ENCODE data around the gene TMEM221. TPM values are rescaled to one million over a fixed set of nuclear protein-coding genes. Genes with fewer than 3 reads are reported as not detected.

Gene TMEM221
- not detected for total RNA-seq
- under 1 TPM in 1 of 3 donors, not detected in 2; 0.13 TPM for polyA plus RNA-seq
- 0 reads per million in 6 experiments for total RNA-seq

DNA sequence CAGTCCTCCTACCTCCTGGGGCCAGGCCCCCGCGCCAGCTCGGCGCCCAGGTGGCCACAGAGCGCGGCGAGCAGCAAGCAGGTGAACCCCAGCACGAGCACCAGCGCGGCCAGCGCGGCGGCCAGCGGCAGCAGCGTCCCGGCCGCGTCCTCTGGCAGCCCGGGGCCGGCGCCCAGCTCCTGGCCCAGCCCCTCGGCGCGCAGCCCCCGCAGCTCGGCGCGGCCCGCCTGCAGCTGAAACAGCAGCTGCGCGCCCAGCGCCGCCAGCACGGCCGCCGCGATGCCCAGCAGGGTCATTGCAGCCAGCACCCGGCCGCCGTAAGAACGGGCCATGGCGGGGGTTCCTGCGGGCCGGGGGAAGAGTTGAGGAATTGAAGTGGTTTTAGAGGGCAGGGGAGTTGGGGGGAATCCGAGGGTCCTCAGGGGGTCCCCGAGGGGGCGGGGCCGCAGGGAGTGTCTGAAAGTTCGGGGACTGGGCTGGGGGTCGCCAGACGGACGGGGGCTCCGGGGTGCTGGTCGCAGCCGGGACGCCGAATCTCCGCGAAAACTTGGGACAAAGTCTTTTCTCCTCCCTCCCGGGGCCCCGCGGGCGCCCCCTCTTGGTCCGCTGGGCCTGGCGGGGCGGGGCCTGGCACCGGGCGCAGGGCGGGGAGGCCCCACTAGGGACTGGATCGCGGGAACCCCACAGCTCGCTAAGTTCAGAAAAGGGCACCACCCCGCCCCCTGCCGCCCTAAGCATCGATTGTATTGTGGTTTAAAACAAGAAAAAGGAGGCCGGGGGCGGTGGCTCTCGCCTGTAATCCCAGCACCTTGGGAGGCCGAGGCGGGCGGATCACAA is at the start of gene TMEM221:
Gene TMEM221 (minus strand): TSS at position 538 of the 837 bp plus-strand sequence. CDS start 206 bp downstream, at position 332.
- H3K36me3 Mint-ChIP-seq: no peaks in the 10 kb centered on the region
- ATAC-seq (peak; percentile 88 to 91), DNase-seq (peak; percentile 34 to 78 (median 48))
- H3K4me3 Mint-ChIP-seq: peak within 1 kb of the TSS in 9 of 10 donors; percentile 40 to 77 (median 59)
- no peaks in the 10 kb centered on the region for H3K9me3 Mint-ChIP-seq
- peaks cover 0 to 20% (median 8%) of the 10 kb centered on the region in 4 donors for H3K4me1 Mint-ChIP-seq
- H3K27me3 Mint-ChIP-seq: peaks cover 5 to 21% (median 8%) of the 10 kb centered on the region in 5 donors
- peak within 1 kb of the TSS in 1 of 10 donors; percentile 32 for H3K27ac Mint-ChIP-seq
- POLR2A ChIA-PET: interaction anchor here (0.7 to 0.9 kb wide), 3 partner anchors 19 to 683 kb away, joined by 3 to 4 read pairs (median 3); no protein-coding TSS in a partner anchor

DNA sequence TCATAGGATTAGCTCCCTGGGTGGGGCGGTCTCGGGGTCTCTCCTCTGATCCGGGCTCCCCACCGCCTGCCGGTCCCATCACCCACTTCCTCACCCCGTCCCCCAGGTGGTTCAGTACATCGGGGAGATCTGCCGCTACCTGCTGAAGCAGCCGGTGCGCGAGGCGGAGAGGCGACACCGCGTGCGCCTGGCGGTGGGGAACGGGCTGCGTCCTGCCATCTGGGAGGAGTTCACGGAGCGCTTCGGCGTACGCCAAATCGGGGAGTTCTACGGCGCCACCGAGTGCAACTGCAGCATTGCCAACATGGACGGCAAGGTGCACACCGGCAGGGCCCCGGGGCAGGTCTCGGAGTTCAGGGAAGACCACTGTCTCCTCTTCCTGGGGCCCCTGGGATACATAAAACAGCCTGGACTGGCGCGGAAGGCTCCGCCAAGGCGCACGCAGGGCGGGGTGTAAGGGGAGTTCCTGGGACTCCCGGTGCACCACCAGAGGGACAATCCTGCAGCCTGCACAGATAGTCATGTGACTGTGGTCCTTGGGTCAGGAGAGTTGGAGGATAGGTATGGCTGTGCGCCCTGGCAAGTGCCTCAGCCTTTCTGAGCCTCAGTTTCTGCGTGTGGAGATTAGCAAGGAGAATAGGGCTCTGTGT is 48.8 kb upstream of the TMEM221 start:
- Mint-ChIP-seq H3K27me3 (no peaks in the 10 kb centered on the region), H3K36me3 (peaks cover 0 to 4% (median 0%) of the 10 kb centered on the region in 3 donors), H3K4me1 (peaks cover 17 to 33% (median 27%) of the 10 kb centered on the region in 4 donors), H3K9me3 (no peaks in the 10 kb centered on the region), H3K27ac (peak overlapping the region in 2 of 10 donors; percentile 22 to 53), H3K4me3 (no peak overlapping the region)
- ATAC-seq: no peak
- DNase-seq: no peak
- POLR2A ChIA-PET: interaction anchor here (1.2 to 1.8 kb wide), 3 partner anchors 14 to 57 kb away, joined by 3 to 13 read pairs (median 5); partner anchors contain the start of gene PGLS

DNA sequence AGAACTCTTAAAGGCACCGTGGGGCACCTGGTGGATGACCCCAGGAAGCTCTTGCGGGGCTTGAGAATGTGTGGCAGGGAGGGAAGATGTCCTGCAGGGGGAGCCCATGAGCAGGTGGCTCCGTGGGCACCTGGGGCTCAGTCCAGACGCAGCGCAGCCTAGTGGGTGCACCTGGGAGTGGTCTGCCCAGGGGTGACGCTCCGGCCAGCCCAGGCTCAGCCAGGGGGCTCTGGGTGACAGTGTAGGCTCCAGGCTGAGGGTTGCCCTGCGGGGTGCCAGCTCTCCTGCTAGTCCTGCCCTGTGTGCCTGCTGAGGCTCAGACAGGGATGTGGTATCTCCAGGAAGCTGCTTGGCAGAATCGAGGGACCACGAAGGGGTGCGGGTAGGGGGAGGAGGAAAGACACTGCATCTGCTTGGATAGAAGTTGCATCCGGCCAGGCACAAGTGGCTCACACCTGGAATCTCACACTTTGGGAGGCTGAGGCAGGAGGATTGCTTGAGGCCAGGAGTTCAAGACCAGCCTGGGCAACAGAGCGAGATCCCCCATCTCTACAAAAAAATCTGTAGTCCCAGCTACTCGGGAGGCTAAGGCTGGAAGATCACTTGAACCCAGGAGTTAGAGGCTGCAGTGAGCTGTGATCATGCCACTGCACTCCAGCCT is 48.0 kb upstream of the TMEM221 start:
- peak overlapping the region in 7 of 10 donors; percentile 48 to 85 (median 65) for H3K27ac Mint-ChIP-seq
- peaks cover 17 to 38% (median 29%) of the 10 kb centered on the region in 4 donors for H3K4me1 Mint-ChIP-seq
- POLR2A ChIA-PET: interaction anchor here (0.6 to 1.8 kb wide), 6 partner anchors 15 to 77 kb away, joined by 3 to 13 read pairs (median 4); partner anchors contain the start of gene PGLS
- H3K4me3 Mint-ChIP-seq: peak overlapping the region in 5 of 10 donors; percentile 4 to 68 (median 29)
- no peaks in the 10 kb centered on the region for H3K27me3 Mint-ChIP-seq
- peak; percentile 95 to 98 for ATAC-seq
- peak; percentile 55 to 87 (median 76) for DNase-seq
- H3K9me3 Mint-ChIP-seq: no peaks in the 10 kb centered on the region
- H3K36me3 Mint-ChIP-seq: peaks cover 0 to 4% (median 0%) of the 10 kb centered on the region in 3 donors

DNA sequence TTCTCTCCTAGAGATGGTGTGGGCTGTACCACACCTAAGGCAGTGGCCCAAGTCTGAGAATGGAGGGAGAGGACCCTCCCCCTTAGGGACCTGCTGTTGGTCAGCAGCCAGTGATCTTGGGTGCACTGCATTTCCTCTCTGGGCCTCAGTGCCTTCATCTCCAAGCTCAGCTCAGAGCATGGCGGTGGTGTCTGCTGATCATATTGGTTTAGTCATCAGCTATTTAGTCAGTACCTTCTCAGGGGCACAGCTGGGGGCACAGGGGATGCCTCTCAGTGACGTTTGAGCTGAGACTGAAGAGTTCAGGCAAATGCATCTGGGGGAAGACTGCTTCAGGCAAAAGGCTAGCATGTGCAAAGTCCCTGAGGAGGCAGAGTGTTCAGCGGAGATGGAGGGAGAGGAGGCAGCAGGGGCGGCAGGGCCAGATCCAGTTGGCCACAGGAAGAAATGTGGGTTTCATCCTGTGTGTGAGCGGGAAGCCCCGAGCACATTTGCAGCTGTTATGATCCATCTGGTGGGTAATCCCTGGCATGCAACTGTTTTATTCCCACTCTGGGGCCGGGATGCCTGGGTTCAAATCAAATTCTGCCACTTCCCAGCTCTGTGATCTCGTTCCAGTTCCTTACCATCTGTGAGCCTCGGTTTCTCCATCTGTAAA is 47.3 kb upstream of the TMEM221 start:
- Mint-ChIP-seq H3K27ac (peak overlapping the region in 8 of 10 donors; percentile 34 to 79 (median 64)), H3K36me3 (peaks cover 0 to 4% (median 0%) of the 10 kb centered on the region in 3 donors), H3K9me3 (no peaks in the 10 kb centered on the region), H3K4me3 (peak overlapping the region in 5 of 10 donors; percentile 4 to 68 (median 36)), H3K27me3 (no peaks in the 10 kb centered on the region), H3K4me1 (peaks cover 17 to 45% (median 36%) of the 10 kb centered on the region in 4 donors)
- POLR2A ChIA-PET: interaction anchor here (0.5 to 1.8 kb wide), 7 partner anchors 16 to 102 kb away, joined by 3 to 13 read pairs (median 4); partner anchors contain the start of gene PGLS
- ATAC-seq (no peak), DNase-seq (no peak)

DNA sequence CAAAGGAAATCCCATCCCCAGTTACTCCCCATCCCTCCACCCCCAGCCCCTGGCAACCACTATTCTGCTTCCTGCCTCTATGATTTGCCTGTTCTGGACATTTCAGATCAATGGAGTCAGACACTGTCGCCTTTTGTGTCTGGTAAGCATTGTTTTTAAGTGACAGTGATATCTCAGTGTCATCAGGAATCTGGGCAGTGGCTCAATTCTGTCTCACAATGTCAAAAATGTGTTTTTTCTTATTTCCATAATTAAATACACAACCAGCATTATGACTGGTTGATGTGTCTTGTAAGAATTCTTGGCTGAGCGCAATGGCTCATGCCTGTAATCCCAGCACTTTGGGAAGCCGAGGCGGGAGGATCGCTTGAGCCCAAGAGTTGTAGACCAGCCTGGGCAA is 42.8 kb upstream of the TMEM221 start:
- ATAC-seq (no peak), DNase-seq (no peak)
- peak overlapping the region in 9 of 10 donors; percentile 82 to 97 (median 94) for H3K27ac Mint-ChIP-seq
- POLR2A ChIA-PET: interaction anchor here (1.0 kb wide), 1 partner anchor 17 kb away, joined by 3 read pairs; no protein-coding TSS in a partner anchor
- no peaks in the 10 kb centered on the region for H3K27me3 Mint-ChIP-seq
- peaks cover 21 to 56% (median 51%) of the 10 kb centered on the region in 4 donors for H3K4me1 Mint-ChIP-seq
- H3K36me3 Mint-ChIP-seq: no peaks in the 10 kb centered on the region
- H3K4me3 Mint-ChIP-seq: peak overlapping the region in 2 of 10 donors; percentile 16 to 87
- no peaks in the 10 kb centered on the region for H3K9me3 Mint-ChIP-seq

DNA sequence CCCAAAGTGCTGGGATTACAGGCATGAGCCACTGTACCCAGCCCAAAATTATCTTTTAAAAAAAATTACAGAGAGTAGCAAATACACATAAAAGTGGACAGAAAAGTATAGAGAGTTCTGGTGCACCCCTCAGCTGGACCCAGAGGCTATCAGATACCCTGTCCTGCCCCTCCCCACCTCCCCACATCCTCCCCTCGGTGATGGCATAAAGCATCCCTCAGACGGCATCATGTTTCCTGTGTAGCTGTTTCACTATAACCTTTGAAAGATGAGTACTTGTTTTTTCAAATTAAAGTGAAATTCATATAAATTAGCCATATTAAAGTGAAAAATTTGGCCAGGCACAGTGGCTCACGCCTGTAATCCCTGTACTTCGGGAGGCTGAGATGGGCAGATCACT is 41.9 kb upstream of the TMEM221 start:
- Mint-ChIP-seq H3K27ac (peak overlapping the region; percentile 82 to 97 (median 94)), H3K36me3 (no peaks in the 10 kb centered on the region), H3K4me1 (peaks cover 19 to 49% (median 44%) of the 10 kb centered on the region in 4 donors)

DNA sequence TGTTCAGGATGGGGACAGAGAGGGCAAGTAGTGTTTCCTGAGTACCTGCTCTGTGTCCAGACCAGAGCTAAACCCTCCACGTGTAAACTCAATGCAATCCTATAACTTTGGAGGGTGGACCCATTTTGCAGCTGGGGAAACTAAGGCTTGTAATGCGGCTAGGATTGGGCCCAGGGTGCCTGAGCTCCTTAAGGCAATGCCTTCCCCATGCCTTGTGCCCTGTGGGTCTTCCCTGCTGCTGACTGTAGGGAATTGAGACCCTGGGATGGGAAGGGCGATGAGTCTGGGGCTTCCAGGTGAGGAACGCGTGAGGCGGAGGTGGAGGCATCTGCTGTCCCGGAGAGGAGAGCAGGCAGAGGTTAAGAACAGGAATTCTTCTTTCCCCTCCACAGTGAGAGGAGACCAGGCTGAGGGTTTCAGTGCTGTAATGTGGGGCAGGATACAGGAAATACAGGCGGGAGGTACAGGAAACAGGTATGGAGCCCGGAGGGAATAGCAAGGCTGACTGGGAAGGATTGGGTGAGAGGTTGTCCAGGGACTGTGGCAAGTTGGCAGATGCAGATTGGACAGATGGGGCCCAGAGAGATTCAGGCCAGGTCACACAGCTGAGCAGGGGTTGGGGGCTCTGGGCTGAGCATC is 41.0 kb upstream of the TMEM221 start:
- Mint-ChIP-seq H3K4me1 (peaks cover 20 to 51% (median 46%) of the 10 kb centered on the region in 4 donors), H3K36me3 (no peaks in the 10 kb centered on the region), H3K27ac (peak overlapping the region; percentile 79 to 99 (median 92)), H3K9me3 (no peaks in the 10 kb centered on the region), H3K27me3 (no peaks in the 10 kb centered on the region), H3K4me3 (peak overlapping the region; percentile 66 to 92 (median 85))
- peak in 1 of 2 donors; percentile 3 for ATAC-seq
- POLR2A ChIA-PET: interaction anchor here (1.3 to 3.9 kb wide), 3 partner anchors 11 to 34 kb away, joined by 3 to 23 read pairs (median 4); partner anchors contain the start of gene PGLS
- peak in 1 of 10 donors; percentile 24 for DNase-seq

More for the DNA sequence above, 41.9 kb upstream of the TMEM221 start:
- Mint-ChIP-seq H3K9me3 (no peaks in the 10 kb centered on the region), H3K27me3 (no peaks in the 10 kb centered on the region), H3K4me3 (peak overlapping the region in 9 of 10 donors; percentile 4 to 87 (median 62))
- POLR2A ChIA-PET: interaction anchor here (1.0 to 3.9 kb wide), 4 partner anchors 10 to 33 kb away, joined by 3 to 23 read pairs (median 4); partner anchors contain the start of gene PGLS
- DNase-seq: peak in 9 of 10 donors; percentile 33 to 81 (median 66)
- ATAC-seq: peak; percentile 56 to 78

DNA sequence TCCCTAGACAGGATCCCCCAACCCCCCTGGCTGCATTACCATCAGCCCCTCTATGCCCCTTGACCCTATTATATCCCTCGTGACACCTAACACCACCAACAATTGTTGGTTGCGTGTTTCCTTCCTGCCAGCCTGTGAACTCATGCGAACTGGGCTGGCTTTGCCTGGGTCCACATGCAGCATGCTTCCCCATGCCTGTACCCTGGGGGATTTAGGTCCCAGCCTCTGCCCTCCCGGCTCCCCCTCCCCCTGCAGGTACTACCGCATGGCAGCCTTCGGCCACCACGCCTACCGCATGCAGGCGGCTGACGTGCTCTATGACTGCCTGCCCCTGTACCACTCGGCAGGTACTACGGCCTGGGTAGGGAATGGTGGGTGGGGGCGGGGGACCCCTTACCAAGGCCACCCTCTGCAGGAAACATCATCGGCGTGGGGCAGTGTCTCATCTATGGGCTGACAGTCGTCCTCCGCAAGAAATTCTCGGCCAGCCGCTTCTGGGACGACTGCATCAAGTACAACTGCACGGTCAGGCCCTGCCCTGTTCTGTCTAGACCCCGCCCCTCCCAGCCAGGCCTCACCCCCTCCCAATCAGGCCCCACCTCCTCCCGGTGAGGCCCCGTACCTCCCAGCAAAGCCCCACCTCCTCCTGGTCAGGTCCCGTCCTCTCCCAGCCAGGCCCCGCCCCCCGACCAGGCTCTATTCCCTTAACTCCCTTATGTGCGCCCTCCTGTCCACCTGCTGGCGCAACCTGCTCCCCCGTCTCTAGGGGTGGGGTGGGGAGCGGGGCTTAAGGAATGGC is 40.3 kb upstream of the TMEM221 start:
- no peaks in the 10 kb centered on the region for H3K27me3 Mint-ChIP-seq
- ATAC-seq: peak; percentile 72 to 87
- POLR2A ChIA-PET: interaction anchor here (0.5 to 3.9 kb wide), 6 partner anchors 12 to 615 kb away, joined by 3 to 23 read pairs (median 4); partner anchors contain the start of genes PGLS and SLC27A1
- no peaks in the 10 kb centered on the region for H3K36me3 Mint-ChIP-seq
- H3K4me3 Mint-ChIP-seq: peak overlapping the region; percentile 81 to 92 (median 85)
- H3K4me1 Mint-ChIP-seq: peaks cover 25 to 58% (median 50%) of the 10 kb centered on the region in 4 donors
- peak overlapping the region; percentile 88 to 99 (median 94) for H3K27ac Mint-ChIP-seq
- no peaks in the 10 kb centered on the region for H3K9me3 Mint-ChIP-seq
- peak; percentile 55 to 82 (median 72) for DNase-seq

DNA sequence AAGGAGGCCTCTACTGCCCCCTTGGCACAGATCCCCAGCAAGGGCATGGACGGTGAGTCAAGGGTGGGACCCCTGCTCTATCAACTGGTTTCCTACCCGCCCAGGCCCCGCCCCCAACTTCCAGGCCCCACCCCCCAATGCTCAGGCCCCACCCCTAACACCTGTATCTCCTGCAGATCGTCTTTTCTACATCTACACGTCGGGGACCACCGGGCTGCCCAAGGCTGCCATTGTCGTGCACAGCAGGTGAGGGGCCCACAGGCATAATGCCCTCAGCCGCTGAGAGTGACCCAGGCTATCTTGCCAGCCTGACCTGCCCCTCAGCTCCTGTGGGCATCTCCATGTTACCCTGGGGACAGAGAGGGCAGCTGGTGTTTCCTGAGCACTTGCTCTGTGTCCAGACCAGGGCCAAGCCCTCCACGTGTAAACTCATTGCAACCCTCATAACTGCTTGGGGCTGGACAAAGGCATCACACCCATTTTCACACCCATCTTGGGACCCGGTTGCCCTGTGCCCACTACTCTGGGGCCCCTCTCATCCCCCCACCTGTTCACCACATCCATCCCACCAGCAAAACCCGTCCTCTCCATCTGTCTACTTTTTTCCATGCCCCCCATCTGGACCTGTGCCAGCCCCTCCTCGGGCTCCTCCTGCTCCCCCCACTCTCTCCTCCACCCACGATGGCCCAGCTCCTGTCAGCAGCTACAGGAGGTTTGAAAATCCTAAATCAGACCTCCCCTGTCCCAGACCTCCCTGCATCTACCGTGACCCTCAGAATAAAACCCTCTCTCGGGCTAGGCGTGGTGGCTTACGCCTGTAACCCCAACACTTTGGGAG is 39.0 kb upstream of the TMEM221 start:
- Mint-ChIP-seq H3K36me3 (no peaks in the 10 kb centered on the region), H3K9me3 (no peaks in the 10 kb centered on the region), H3K27me3 (no peaks in the 10 kb centered on the region), H3K4me3 (peak overlapping the region in 9 of 10 donors; percentile 50 to 92 (median 85)), H3K27ac (peak overlapping the region; percentile 88 to 99 (median 94)), H3K4me1 (peaks cover 30 to 69% (median 55%) of the 10 kb centered on the region in 4 donors)
- ATAC-seq (no peak), DNase-seq (no peak)
- POLR2A ChIA-PET: interaction anchor here (0.9 to 3.9 kb wide), 4 partner anchors 15 to 118 kb away, joined by 3 to 23 read pairs (median 4); partner anchors contain the start of genes PGLS and SLC27A1

All from naive thymus-derived CD8-positive, alpha-beta T cell (primary cell).